ENCODE data around the gene PAM. TPM values are rescaled to one million over a fixed set of nuclear protein-coding genes. Genes with fewer than 3 reads are reported as not detected.

The PAM gene
- total and polyA plus RNA-seq, 11 donors, result 569 to 1,548 (median 1,087) TPM

DNA sequence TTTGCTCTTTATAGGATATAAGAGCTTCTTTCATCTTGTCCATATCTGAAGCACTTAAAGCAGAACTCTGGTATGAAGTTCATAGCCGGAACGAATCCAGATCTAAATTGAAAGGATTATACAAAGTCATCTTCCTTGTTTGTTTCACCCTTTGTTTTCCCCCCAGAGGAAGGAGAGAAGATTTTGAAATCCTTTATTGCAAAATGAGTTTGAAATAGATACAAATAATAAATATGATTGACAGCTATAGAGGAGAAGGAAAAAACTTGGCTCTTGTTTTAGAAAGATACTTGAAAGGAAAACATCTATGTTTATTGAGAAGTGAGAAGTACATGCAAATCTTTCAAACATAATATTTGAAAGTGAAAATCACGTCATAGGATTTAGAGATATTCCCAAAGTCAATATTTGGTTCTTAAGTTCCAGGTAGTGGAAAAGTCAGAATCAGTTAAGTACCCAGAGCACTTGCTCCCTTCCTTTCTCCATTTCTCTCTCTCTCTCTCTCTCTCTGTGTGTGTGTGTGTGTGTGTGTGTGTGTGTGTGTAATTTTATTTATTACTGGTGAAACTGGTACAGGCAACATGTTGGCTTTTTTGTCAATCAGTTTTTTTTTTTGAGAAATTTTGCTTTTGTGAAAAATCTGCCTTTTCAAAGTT, 27.2 kb downstream of the PAM start:
- H3K4me3 ChIP-seq, result no peak overlapping the region
- H3K4me1 ChIP-seq, result peaks cover 0 to 48% (median 32%) of the 10 kb centered on the region in 12 donors
- TF ChIP-seq, protein P1, sequence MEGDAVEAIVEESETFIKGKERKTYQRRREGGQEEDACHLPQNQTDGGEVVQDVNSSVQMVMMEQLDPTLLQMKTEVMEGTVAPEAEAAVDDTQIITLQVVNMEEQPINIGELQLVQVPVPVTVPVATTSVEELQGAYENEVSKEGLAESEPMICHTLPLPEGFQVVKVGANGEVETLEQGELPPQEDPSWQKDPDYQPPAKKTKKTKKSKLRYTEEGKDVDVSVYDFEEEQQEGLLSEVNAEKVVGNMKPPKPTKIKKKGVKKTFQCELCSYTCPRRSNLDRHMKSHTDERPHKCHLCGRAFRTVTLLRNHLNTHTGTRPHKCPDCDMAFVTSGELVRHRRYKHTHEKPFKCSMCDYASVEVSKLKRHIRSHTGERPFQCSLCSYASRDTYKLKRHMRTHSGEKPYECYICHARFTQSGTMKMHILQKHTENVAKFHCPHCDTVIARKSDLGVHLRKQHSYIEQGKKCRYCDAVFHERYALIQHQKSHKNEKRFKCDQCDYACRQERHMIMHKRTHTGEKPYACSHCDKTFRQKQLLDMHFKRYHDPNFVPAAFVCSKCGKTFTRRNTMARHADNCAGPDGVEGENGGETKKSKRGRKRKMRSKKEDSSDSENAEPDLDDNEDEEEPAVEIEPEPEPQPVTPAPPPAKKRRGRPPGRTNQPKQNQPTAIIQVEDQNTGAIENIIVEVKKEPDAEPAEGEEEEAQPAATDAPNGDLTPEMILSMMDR (IDR thresholded peaks at IDR 0.05), result no peak
- TF ChIP-seq POLR2A (IDR thresholded peaks at IDR 0.05), result no peak
- H3K36me3 ChIP-seq, result no peaks in the 10 kb centered on the region
- no peaks in the 10 kb centered on the region for H3K27me3 ChIP-seq
- no peak for ATAC-seq
- DNase-seq, result no peak
- 31 to 50% (median 42%) methylated on average over 3 of the region's 3 CpGs for WGBS, 4 donors
- H3K9me3 ChIP-seq, result no peaks in the 10 kb centered on the region
- intact Hi-C loops (cut with DNase I), result loop anchor here (5.0 to 10.0 kb wide), 11 partner anchors 82 to 262 kb away; no protein-coding TSS in a partner anchor
- peak overlapping the region in 11 of 12 donors; percentile 7 to 74 (median 38) for H3K27ac ChIP-seq

DNA sequence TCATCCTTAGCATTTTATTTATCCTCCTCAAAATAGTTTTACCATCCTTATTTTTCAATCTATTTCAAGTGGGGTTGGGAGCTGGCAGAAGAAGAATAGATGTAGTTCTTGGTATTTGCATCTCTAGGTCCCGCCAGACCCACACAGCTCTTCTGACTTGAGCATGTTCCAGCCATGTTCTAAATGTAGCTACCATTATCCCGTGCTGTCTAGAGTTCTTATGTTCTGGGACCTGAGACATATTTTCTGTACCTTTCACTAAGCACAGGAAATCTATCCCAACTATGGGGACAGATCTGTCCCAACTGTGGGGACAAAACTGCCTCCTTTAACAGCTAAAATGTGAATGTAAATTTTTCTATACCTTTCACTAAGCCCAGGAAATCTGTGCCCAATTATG, 32.0 kb downstream of the PAM start:
- H3K27ac ChIP-seq, result no peak overlapping the region
- WGBS, 4 donors, result 63 to 76% (median 67%) methylated on average over 2 of the region's 2 CpGs
- no peak overlapping the region for H3K4me3 ChIP-seq
- intact Hi-C loops (cut with DNase I), result loop anchor here in 4 of 10 donors (10.0 kb wide), 7 partner anchors 78 to 258 kb away; no protein-coding TSS in a partner anchor
- no peaks in the 10 kb centered on the region for H3K36me3 ChIP-seq
- TF ChIP-seq POLR2A (IDR thresholded peaks at IDR 0.05), result no peak
- TF ChIP-seq, protein P1 (IDR thresholded peaks at IDR 0.05), result no peak
- peaks cover 0 to 37% (median 13%) of the 10 kb centered on the region in 12 donors for H3K4me1 ChIP-seq
- no peaks in the 10 kb centered on the region for H3K9me3 ChIP-seq
- ATAC-seq (no peak), DNase-seq (no peak)
- no peaks in the 10 kb centered on the region for H3K27me3 ChIP-seq

DNA sequence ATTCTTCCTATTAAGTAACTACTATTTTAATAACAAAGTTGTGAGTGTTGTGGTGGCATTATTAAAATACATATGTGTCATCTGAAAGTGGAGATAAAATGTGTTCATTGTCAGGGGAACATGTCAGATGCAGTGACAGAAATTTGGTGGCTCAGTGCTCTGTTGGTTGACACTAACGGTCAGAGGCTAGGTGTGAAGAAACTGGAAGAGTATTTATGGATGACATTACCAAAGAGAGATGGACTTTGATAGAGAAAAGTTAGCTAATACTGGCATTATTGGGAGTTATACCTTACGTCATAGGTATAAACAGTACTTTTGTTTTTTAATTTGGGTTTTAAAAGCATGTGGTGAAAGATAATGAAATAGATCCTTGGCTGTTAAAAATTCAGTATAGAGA, 33.7 kb downstream of the PAM start:
- TF ChIP-seq, protein P1 (IDR thresholded peaks at IDR 0.05), result no peak
- no peak for TF ChIP-seq POLR2A (IDR thresholded peaks at IDR 0.05)
- no peaks in the 10 kb centered on the region for H3K9me3 ChIP-seq
- DNase-seq, result no peak
- intact Hi-C loops (cut with DNase I), result loop anchor here in 4 of 10 donors (10.0 kb wide), 7 partner anchors 76 to 256 kb away; no protein-coding TSS in a partner anchor
- no peaks in the 10 kb centered on the region for H3K36me3 ChIP-seq
- 77 to 82% (median 79%) methylated on average over 2 of the region's 2 CpGs for WGBS, 4 donors
- no peak for ATAC-seq
- peaks cover 0 to 30% (median 8%) of the 10 kb centered on the region in 12 donors for H3K4me1 ChIP-seq
- no peaks in the 10 kb centered on the region for H3K27me3 ChIP-seq
- no peak overlapping the region for H3K27ac ChIP-seq
- H3K4me3 ChIP-seq, result no peak overlapping the region

GRCh38 chr5:102789469-102789868, 34.4 kb downstream of the PAM start:
- ATAC-seq (no peak), DNase-seq (no peak)
- Histone ChIP-seq H3K4me1 (peaks cover 0 to 36% (median 11%) of the 10 kb centered on the region in 12 donors), H3K27ac (no peak overlapping the region), H3K36me3 (no peaks in the 10 kb centered on the region), H3K27me3 (no peaks in the 10 kb centered on the region), H3K4me3 (no peak overlapping the region), H3K9me3 (no peaks in the 10 kb centered on the region)
- WGBS, 4 donors, result 96 to 98% (median 96%) methylated on average over 4 of the region's 4 CpGs
- TF ChIP-seq POLR2A (IDR thresholded peaks at IDR 0.05), result no peak
- intact Hi-C loops (cut with DNase I), result loop anchor here in 4 of 10 donors (10.0 kb wide), 7 partner anchors 75 to 255 kb away; no protein-coding TSS in a partner anchor

Measured in heart left ventricle (tissue), 16 donors.